Measurements from ENCODE around the gene KCP. TPM values are rescaled to one million over a fixed set of nuclear protein-coding genes. Genes with fewer than 3 reads are reported as not detected.

The KCP gene
- total RNA-seq, 1 donor from 2014 or later, result 1.5 TPM

DNA sequence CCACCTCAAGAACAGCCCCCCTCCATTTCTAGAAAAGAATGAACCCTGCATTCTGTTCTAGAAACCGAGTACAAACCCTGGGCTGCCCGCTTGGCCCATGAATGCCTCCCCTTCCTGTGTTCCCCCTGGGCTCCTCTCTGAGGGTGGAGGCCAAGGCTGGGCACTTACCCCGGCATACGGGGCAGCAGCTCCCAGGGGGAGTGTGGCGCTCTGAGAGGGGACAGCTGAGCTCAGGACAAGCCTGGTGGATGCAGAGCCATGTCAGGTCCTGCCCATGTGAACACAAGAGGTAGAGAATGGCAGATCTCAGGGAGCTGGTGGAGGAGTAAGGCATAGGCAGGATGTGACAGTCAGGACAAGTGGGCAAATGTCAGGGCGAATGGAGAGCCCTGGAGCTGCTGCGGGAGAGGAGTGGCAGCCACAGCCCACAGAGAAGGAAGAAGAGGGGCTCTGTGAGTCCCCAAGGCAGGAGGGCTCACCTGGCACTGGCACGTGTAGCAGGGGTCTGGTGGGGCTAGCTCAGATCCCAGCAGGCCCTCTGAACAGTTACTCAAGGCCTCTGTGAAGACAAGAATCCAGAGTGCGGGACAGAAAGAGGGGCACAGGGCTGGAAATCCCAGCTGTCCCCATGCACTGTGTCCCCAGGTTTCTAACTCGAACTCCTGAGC is 28.9 kb downstream of the KCP start:
- H3K27ac Mint-ChIP-seq (ENCODE audit: unreplicated experiment), result no peak overlapping the region
- peaks cover 2% of the 10 kb centered on the region for H3K4me1 Mint-ChIP-seq (ENCODE audit: low read depth)
- TF ChIP-seq, protein P1, sequence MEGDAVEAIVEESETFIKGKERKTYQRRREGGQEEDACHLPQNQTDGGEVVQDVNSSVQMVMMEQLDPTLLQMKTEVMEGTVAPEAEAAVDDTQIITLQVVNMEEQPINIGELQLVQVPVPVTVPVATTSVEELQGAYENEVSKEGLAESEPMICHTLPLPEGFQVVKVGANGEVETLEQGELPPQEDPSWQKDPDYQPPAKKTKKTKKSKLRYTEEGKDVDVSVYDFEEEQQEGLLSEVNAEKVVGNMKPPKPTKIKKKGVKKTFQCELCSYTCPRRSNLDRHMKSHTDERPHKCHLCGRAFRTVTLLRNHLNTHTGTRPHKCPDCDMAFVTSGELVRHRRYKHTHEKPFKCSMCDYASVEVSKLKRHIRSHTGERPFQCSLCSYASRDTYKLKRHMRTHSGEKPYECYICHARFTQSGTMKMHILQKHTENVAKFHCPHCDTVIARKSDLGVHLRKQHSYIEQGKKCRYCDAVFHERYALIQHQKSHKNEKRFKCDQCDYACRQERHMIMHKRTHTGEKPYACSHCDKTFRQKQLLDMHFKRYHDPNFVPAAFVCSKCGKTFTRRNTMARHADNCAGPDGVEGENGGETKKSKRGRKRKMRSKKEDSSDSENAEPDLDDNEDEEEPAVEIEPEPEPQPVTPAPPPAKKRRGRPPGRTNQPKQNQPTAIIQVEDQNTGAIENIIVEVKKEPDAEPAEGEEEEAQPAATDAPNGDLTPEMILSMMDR (IDR thresholded peaks at IDR 0.05), result no peak
- no peaks in the 10 kb centered on the region for H3K36me3 Mint-ChIP-seq (ENCODE audit: low read depth)
- no peak overlapping the region for H3K4me3 Mint-ChIP-seq (ENCODE audit: unreplicated experiment)
- no peaks in the 10 kb centered on the region for H3K9me3 Mint-ChIP-seq (ENCODE audit: low read depth)
- peaks cover 2% of the 10 kb centered on the region for H3K27me3 Mint-ChIP-seq (ENCODE audit: low read depth)
- peak; percentile 79 for DNase-seq (ENCODE audit: low spot score)

DNA sequence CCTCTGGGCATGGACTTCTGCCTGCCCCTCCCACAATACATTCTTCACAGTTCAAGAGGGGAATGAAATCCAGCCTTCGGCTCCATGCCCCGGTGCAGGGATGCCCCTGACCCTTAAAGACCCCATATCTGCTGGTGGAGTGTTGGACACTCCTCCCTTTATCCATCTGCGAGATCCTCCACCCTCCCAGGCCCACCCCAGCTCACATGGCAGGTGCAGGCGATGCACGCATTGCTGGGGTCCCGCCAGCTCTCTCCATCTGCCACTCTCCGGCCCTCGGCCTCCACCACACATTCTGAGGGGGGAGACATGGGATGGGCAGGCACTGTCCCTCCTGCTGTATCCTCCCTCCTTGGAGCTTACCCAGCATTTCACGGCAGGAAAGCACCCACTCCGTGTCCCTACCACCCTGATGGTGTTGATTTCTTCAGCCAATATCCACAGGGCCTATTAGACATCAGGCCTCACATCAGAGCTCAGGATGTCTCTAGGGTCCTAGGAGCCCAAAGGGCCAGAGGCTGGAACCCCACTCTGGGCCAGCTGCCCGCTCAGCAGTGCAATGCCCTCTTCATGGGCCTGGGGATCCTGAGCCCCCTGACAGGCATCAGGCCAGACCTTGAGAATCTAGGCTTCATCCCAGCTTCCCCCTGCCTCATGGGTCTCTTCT is 29.6 kb downstream of the KCP start:
- Mint-ChIP-seq H3K27me3 (ENCODE audit: low read depth) (peaks cover 2% of the 10 kb centered on the region), H3K36me3 (ENCODE audit: low read depth) (no peaks in the 10 kb centered on the region), H3K9me3 (ENCODE audit: low read depth) (no peaks in the 10 kb centered on the region), H3K4me1 (ENCODE audit: low read depth) (peaks cover 2% of the 10 kb centered on the region), H3K4me3 (ENCODE audit: unreplicated experiment) (no peak overlapping the region), H3K27ac (ENCODE audit: unreplicated experiment) (no peak overlapping the region)
- TF ChIP-seq, protein P1 (IDR thresholded peaks at IDR 0.05), result no peak
- DNase-seq (ENCODE audit: low spot score), result peak; percentile 61

DNA sequence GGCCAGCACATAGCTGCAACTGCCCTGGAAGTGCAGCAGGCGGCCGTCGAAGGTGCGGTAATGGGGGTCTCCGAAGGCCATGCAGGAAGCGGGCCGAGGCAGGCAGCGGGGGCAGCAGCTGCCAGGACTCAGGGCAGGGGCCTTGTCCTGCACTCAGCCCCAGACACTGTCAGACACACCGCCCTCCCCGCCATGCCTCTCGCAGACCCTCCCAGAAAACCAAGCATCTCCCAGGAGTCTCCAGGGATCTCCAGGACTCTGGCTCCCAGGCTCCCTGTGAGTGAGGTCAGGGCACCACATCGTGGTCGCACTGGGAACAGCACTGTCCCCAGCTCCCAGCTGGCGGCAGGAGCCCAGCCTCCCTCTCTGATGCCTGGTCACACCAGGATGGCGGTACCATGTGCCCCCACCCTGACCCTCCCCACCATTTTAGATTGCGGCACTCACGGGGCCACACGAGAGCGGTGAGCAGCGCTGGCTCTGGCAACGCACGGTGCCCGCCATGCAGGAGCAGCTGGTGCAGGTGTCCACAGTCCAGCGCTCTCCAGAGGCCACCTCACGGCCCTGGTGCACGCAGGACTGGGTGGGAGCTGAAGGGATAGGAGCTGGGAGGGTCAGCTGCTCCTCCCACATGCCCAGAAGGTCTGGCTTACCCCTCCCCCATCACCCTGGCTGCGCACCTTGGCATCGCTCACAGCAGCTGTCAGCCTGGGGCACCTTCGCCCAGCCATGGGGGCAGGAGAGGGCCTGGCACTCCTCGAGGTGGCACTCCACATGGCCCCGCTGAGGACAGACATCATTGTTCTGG is 30.4 kb downstream of the KCP start:
- H3K4me3 Mint-ChIP-seq (ENCODE audit: unreplicated experiment), result no peak overlapping the region
- H3K36me3 Mint-ChIP-seq (ENCODE audit: low read depth), result no peaks in the 10 kb centered on the region
- H3K27me3 Mint-ChIP-seq (ENCODE audit: low read depth), result peaks cover 2% of the 10 kb centered on the region
- TF ChIP-seq, protein P1 (IDR thresholded peaks at IDR 0.05), result peak; percentile 87
- no peak overlapping the region for H3K27ac Mint-ChIP-seq (ENCODE audit: unreplicated experiment)
- DNase-seq (ENCODE audit: low spot score), result peak; percentile 90
- H3K4me1 Mint-ChIP-seq (ENCODE audit: low read depth), result peaks cover 2% of the 10 kb centered on the region
- no peaks in the 10 kb centered on the region for H3K9me3 Mint-ChIP-seq (ENCODE audit: low read depth)

DNA sequence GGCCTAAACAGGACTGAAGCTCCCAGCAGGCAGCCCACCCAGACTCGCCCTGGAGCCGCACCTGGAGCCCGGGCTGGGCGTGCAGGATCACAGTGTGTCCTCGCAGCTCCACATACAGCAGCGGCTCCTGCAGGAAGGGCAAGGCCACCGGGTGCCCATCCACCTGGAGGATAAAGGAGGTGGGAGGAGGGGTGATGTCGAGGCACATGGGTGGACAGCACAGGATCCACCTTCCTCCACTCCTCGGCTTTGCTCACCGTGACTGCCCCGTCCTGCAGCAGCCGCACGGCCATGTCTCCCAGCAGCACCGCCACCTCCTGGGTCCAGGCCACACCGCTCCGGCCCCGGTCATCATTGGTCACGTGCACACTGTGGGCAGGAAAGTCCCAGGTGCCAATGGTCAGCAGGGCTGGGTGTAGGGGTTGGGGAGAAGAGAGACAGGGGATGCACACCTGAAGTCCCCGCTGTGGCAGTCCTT is 31.0 kb downstream of the KCP start:
- H3K27ac Mint-ChIP-seq (ENCODE audit: unreplicated experiment), result no peak overlapping the region
- no peaks in the 10 kb centered on the region for H3K36me3 Mint-ChIP-seq (ENCODE audit: low read depth)
- peaks cover 2% of the 10 kb centered on the region for H3K27me3 Mint-ChIP-seq (ENCODE audit: low read depth)
- H3K9me3 Mint-ChIP-seq (ENCODE audit: low read depth), result no peaks in the 10 kb centered on the region
- TF ChIP-seq, protein P1 (IDR thresholded peaks at IDR 0.05), result no peak
- H3K4me3 Mint-ChIP-seq (ENCODE audit: unreplicated experiment), result no peak overlapping the region
- DNase-seq (ENCODE audit: low spot score), result no peak
- peaks cover 2% of the 10 kb centered on the region for H3K4me1 Mint-ChIP-seq (ENCODE audit: low read depth)

Measured in chondrocyte (in vitro differentiated cells).